GM12892 (cell line): ENCODE results near the gene KIRREL3.

Experiments
- POLR2A ChIP-seq: IDR thresholded peaks from 2 replicates; pipeline ENCODE4 v1.6.1; 2011; ENCODE audit warnings: low read depth, low read length, control low read depth
- POLR2AphosphoS5 ChIP-seq: IDR thresholded peaks from 2 replicates; pipeline ENCODE4 v1.6.1; 2011; ENCODE audit warnings: low read depth, low read length, control low read depth

DNA sequence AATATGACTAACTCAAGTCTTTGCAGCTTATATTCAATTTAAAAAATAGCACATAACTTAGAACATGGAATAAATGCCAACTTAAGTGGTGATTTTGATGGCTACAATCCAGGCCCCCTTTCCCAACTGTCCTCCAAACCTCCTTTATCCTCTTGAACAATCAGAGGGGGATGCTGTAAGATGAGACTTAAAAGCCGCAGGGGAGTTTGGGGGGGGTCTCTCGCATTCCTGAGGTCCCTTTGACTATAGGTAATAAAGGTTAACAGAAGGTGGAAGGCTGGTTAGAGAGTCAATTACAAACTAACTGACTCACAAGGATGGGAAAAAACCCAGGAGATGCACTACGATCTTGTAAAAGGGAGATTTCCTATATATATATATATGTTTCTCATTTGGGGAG lies 101.8 kb downstream of the KIRREL3 start:
- TF ChIP-seq POLR2A (no peak), POLR2AphosphoS5 (no peak)
